ENCODE results near the gene TBC1D22B.

The TBC1D22B gene

GRCh38 chr6:37257634-37258404, at the start of gene TBC1D22B, which contains the start of gene TMEM217:
TBC1D22B (plus strand) TSS chr6:37257772; CDS start chr6:37257918, 146 bp downstream.
TMEM217 (minus strand) TSS chr6:37258144; CDS start chr6:37219030, 39,114 bp downstream.
- DNase-seq (ENCODE audit: low spot score): peak; percentile 97

- DNase-seq (ENCODE audit: low spot score): peak; percentile 78
These were observed 49.6 kb upstream of the TBC1D22B start for GRCh38 chr6:37207903-37208456.

- DNase-seq (ENCODE audit: low spot score): no peak
These were observed 48.8 kb upstream of the TBC1D22B start for GRCh38 chr6:37208793-37209192.

GRCh38 chr6:37209461-37210205, 47.9 kb upstream of the TBC1D22B start:
- DNase-seq (ENCODE audit: low spot score): no peak

- DNase-seq (ENCODE audit: low spot score): peak; percentile 85
These were observed 47.1 kb upstream of the TBC1D22B start for GRCh38 chr6:37210313-37210968.

GRCh38 chr6:37212268-37212667, 45.3 kb upstream of the TBC1D22B start:
- no peak for DNase-seq (ENCODE audit: low spot score)

- no peak for DNase-seq (ENCODE audit: low spot score)
These were observed 39.5 kb upstream of the TBC1D22B start for GRCh38 chr6:37218061-37218460.

GRCh38 chr6:37218511-37218910, 39.1 kb upstream of the TBC1D22B start:
- DNase-seq (ENCODE audit: low spot score): no peak

- DNase-seq (ENCODE audit: low spot score): no peak
These were observed 35.9 kb upstream of the TBC1D22B start for GRCh38 chr6:37221585-37222124.

GRCh38 chr6:37222125-37222967, 35.2 kb upstream of the TBC1D22B start:
- peak; percentile 79 for DNase-seq (ENCODE audit: low spot score)

- DNase-seq (ENCODE audit: low spot score): no peak
These were observed 34.6 kb upstream of the TBC1D22B start for GRCh38 chr6:37222992-37223391.

- no peak for DNase-seq (ENCODE audit: low spot score)
These were observed 32.0 kb upstream of the TBC1D22B start for GRCh38 chr6:37225350-37226169.

GRCh38 chr6:37230104-37230503, 27.5 kb upstream of the TBC1D22B start:
- no peak for DNase-seq (ENCODE audit: low spot score)

- DNase-seq (ENCODE audit: low spot score): no peak
These were observed 25.0 kb upstream of the TBC1D22B start for GRCh38 chr6:37232430-37233017.

GRCh38 chr6:37233541-37233940, 24.0 kb upstream of the TBC1D22B start:
- no peak for DNase-seq (ENCODE audit: low spot score)

- DNase-seq (ENCODE audit: low spot score): no peak
These were observed 20.7 kb upstream of the TBC1D22B start for GRCh38 chr6:37236921-37237320.

- no peak for DNase-seq (ENCODE audit: low spot score)
These were observed 19.8 kb upstream of the TBC1D22B start for GRCh38 chr6:37237789-37238188.

GRCh38 chr6:37238381-37238780, 19.2 kb upstream of the TBC1D22B start:
- no peak for DNase-seq (ENCODE audit: low spot score)

- peak; percentile 32 for DNase-seq (ENCODE audit: low spot score)
These were observed 18.0 kb upstream of the TBC1D22B start for GRCh38 chr6:37239526-37239925.
